Measurements from ENCODE around the gene NUB1.

GRCh38 chr7:151368136-151368571 lies 26.5 kb downstream of the NUB1 start:
- peak; percentile 83 to 95 (median 89) for TF ChIP-seq CTCF (IDR thresholded peaks at IDR 0.05)
- no peak for TF ChIP-seq POLR2A (IDR thresholded peaks at IDR 0.05)
